GM19023 (cell line): ENCODE measurements around the gene YPEL1.

ENCODE experiments used
- ATAC-seq: cut with Tn5 transposase; IDR thresholded peaks from one replicate; pipeline ENCODE4 v1.9.1; 2021; ENCODE audit warnings: mild to moderate bottlenecking, moderate library complexity; ENCODE audit not compliant: unreplicated experiment

YPEL1 gene

DNA sequence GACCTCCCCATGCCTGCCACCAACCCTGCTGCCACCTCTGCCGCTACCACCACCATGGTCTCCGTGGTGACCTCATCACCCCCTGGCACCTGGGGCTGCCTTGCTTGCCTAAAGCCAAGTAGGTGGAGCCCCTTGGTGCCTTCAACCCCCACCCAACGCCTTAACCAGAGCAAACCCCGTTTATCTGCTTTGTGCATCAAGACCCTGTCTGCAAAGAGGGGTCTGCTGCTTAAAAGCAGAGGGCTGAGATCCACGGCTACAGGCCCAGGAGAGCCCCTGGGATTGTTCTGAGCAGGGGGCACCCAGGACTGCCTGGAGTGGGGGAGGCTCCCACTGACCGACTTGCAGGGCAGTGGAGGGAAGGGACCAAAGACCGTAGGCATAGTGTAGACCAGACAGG, 74.7 kb downstream of the YPEL1 start:
- no peak for ATAC-seq

DNA sequence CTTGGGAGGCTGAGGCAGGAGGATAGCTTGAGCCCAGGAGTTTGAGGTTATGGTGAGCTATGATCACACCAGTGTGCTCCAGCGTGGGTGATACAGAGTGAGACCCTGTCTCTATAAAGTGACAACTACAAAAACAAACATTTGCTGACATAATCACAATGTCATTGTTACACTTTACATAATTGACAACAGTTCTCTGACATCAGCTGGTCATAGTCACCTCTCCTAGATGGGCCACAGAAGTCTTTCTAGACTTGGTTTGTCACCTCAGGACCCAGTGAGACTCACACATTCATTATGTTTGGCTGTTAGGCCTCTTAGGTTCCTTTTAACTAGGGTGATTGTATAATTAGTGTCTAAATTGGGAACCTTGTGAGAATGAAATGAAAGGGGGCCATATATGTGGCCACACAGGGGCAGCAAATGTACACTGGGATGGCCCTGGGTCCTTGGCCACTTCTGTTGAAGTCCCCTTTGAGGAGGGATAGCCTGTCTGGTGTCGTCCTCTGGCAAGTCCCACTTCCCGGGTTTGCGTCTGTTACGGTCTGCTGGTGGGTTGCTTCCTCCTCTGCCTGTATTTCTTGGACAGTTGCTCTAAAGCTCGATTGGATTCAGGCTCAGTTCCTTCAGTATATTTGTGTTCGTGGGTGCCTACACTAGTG, 75.6 kb downstream of the YPEL1 start:
- ATAC-seq: no peak

DNA sequence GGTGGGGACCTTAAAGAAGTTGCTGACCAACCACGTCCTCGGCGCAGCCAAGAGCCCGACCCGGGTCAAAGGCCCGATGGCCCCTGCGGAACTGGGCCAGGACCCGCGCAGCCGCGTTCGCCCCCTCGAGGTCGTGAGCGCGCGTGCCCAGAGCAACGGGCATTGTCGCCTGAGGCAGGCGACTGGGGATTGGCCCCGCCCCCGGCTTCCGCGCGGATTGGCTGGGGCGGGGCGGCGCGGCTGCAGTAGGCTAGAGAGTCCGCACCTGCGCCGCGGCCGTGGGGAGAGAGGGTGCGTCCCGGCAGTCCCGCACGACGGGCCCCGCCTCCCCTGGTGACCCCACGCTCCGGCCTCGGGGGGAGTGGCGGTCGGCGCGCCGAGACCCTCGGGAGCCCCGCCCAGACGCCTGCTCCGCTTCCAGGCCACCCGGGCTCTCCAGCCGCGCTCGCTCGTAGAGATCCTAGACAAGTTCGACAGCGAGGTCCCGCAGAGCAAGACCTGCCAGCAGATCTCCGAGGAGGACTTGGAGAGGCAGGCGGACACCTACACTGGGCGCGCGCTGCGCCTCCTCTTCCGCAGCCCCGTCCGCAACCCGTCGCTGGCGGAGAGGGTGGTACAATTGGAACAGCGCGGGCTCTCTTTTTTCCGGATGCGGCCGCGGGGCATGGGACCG, 78.1 kb downstream of the YPEL1 start:
- peak; percentile 88 for ATAC-seq

DNA sequence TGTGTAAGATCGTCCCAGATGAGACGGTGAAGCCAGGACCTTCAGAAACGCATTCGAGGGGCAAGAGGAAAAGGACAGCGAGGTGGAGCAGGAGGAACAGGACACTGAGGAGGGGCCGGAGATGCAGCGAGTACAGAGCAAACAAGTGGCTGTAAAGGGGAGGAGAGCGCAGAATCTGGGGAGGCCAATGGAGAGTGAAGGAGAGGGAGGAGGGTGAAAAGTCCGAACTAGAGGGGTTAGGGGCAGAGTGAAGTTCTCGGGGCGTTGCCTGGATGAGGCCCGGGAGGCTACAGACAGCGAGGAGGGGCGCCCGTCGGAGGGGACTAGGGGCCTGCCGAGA, 78.6 kb downstream of the YPEL1 start:
- no peak for ATAC-seq

DNA sequence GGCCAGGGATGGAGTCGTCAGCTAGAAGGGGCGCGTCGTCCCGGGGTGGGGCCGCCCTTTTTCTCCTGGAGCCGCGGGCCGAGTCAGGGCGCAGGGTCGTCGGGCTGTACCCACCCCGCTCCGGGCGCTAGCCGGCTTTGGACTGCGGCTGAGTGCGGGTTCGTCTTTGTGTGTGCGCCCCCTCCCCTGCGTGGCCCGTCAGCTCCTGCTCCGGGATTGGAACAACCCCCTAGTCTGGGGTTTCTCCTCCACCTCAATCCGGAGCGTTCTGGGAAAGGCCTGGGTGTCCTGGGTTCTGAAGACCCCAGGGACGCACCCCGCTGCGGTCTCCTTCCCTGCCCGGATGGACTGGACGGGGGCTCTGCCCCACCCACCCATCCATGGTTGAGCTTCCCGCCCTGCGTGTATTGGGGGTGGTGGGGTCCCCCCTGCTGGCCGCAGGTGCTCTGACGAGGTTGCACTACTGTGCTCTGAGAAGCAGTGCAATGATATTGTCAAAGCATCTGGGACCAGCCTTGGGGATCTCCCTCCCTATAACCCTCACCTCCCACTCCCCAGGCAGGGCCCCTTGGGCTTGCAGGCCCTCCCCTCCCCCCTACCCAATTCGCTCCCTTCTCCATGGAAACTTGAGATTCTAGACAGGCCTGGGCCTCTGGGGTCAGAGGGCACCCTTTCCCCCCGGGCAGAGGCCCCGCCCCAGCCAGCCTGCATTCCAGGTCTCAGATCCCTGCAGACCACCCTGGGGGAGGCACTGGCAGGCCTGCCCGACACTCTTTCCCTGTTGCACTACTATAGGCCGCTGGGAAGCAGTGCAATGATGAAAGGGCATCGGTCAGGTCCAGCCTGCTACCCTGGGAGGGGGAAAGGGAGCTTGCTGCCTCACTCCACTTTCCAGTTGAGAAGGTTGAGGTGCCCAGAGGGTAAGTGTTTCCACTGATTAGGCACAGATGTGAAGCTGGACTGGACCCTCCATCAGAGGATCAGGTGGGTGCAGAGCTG, 82.7 kb downstream of the YPEL1 start:
- peak; percentile 3 for ATAC-seq

DNA sequence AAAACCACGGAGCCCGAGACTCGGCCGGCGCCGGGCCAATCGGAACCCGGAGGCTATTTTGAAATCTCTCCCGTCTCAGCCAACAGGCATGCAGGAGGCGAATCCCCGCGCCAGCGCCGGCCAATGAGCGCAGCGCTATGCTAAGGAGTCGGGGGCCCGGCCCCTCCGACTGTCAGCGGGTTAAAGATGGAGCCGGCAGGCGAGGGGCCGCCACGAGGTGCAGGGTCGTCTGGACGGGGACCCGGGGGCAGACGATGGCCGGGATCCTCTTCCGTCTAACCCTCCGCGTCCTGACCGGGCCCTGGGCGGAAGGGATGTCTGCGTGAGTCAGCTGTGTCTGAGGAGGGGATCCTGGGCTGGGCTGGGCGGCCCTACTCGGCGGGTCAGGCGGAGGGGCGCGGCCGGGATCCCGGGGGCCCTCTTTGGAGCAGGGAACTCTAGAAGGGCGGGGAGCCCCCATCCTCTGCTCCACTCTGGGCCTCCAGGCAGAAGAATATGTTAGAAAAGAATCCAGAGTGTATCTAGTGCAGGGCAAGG, 83.5 kb downstream of the YPEL1 start:
- peak; percentile 85 for ATAC-seq

DNA sequence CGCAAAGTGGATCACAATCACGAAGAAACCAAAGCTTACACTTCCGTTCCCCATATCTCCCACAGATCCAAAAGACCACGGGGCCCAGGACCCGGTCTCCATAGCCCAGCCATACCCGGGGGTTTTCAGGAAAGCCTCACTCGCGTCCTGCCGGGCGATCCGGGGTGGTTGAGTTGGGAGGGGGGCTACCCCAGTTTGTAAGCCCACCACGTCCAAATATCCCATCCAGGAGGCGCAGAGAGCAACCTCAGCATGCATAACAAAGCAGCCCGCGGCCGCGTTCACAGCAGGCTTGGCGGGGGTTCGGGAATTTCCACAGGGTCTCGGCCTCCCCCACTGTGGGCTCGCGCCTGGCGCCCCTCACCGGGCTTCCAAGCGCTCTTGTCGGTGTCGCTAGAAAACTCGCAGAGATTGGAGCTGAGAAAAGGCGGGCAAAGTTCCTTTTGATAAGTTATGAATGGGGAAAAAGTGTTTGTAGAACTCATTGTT, 84.0 kb downstream of the YPEL1 start:
- peak; percentile 21 for ATAC-seq

DNA sequence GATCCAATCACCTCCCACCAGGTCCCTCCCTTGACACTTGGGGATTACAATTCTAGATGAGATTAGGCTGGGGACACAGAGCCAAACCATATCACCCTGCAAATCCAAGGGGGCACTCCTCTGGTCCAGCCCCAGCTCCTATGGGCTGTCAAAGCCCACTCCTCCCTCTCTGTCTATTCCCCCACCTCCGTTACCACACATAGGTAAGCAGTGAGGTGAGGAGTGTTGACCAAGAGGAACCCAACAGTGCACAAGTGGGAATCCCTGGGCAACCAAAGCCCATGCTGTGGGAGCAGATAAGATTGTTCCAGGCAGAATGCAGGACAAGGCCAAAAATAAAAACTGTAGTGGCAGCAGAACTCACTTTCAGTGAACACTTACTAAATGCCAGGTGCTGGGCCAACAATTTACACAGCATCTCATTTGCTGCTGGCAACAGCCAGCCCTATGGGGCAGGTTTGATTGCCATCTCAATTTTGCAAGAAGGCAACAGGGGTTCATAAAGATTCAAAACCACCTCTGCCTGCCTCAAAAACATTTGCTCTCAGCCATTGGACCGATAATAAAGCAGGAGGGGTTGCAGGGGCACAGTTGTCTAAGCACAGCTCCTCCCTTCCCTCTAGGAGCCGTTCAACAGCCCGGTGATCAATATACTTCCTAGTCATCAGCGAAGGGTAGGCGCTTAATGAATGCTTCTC, 84.6 kb downstream of the YPEL1 start:
- no peak for ATAC-seq

DNA sequence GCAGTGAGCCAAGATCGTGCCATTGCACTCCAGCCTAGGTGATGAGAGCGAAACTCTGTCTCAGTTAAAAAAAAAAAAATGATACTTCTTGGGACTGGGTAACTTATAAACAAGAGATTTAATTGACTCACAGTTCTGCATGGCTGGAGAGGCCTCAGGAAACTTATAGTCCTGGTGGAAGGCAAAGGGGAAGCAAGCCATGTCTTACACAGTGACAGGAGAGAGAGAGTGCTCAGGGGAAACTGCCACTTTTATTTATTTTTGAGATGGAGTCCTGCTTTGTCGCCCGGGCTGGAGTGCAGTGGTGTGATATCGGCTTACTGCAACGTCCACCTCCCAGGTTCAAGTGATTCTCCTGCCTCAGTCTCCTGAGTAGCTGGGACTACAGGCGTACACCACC, 85.3 kb downstream of the YPEL1 start:
- no peak for ATAC-seq
